K562 (cell line): Measurements from ENCODE around the gene SETD1B. TPM values are rescaled to one million over a fixed set of nuclear protein-coding genes. Genes with fewer than 3 reads are reported as not detected.
A peak's percentile ranks its signal among the peaks of the same experiment; 100 is the strongest.

Experiments used
- BRD4 ChIP-seq: fragments of 200-600 bp; sonication (generic); IDR thresholded peaks from 2 replicates; pipeline ENCODE4 v1.6.1; 2017; ENCODE audit warnings: inconsistent platforms
- CHD4 ChIP-seq: fragments of 200-600 bp; sonication (generic); IDR thresholded peaks from 3 replicates; pipeline ENCODE4 v1.6.1; 2012; ENCODE audit warnings: low read depth, mild to moderate bottlenecking, mixed read lengths, low read length, inconsistent platforms; ENCODE audit not compliant: insufficient read depth, insufficient replicate concordance, poor library complexity, severe bottlenecking
- ESRRA ChIP-seq: fragments of 450-650 bp; IDR thresholded peaks from 2 replicates; pipeline ENCODE4 v1.6.1; 2014; ENCODE audit warnings: low read depth, mild to moderate bottlenecking, moderate library complexity, borderline replicate concordance
- ETV5 ChIP-seq: sonication (generic); formaldehyde crosslinking; IDR thresholded peaks from 2 replicates; pipeline ENCODE4 v1.4.0; 2020; ENCODE audit warnings: low read depth, mild to moderate bottlenecking, missing genetic modification reagents
- HDAC8 ChIP-seq: fragments of 450-650 bp; IDR thresholded peaks from 2 replicates; pipeline ENCODE4 v1.6.1; 2016; ENCODE audit warnings: mild to moderate bottlenecking, missing genetic modification characterization, moderate library complexity, missing compliant biosample characterization
- PCBP1 ChIP-seq: fragments of 200-400 bp; formaldehyde crosslinking; IDR thresholded peaks from 2 replicates; pipeline ENCODE4 v1.6.1; 2018; ENCODE audit warnings: mild to moderate bottlenecking, low read depth, low read length; ENCODE audit not compliant: poor library complexity, severe bottlenecking
- PCBP2 ChIP-seq: fragments of 200-400 bp; formaldehyde crosslinking; IDR thresholded peaks from 2 replicates; pipeline ENCODE4 v1.6.1; 2018; ENCODE audit warnings: low read length, low read depth, mild to moderate bottlenecking, moderate library complexity; ENCODE audit not compliant: poor library complexity, severe bottlenecking
- TEAD4 ChIP-seq, 2 experiments: sonication (generic) in 1 of 2; formaldehyde crosslinking in 1 of 2; IDR thresholded peaks; 2 replicates each; pipeline versions ENCODE4 v1.6.1 to v1.8.0; 2012 to 2022; ENCODE audit warnings: borderline replicate concordance in 1 of 2, inconsistent platforms in 1 of 2, low read length in 1 of 2, mild to moderate bottlenecking in 1 of 2, missing genetic modification reagents in 1 of 2
- ZKSCAN1 ChIP-seq: fragments of 150-350 bp; IDR thresholded peaks from 2 replicates; pipeline ENCODE4 v1.6.1; 2016; ENCODE audit warnings: low read depth, low read length
- ZNF12 ChIP-seq: sonication (generic); formaldehyde crosslinking; IDR thresholded peaks from 2 replicates; pipeline ENCODE4 v1.4.0; 2020; ENCODE audit warnings: mild to moderate bottlenecking, missing genetic modification reagents
- polyA plus RNA-seq, 8 experiments: library from polyadenylated mRNA; depleted of rRNA in 4 of 8; stranded (reverse) in 5 of 8; unstranded in 3 of 8; fragments of >200 nt; fragmentation: Nextera tagmentation in 2 of 8; fragmentation: Illumina TruSeq in 1 of 8; extraction: Ambion mirVana in 2 of 8; extraction: Trizol in 1 of 8; gene quantifications; 2 replicates each; pipeline versions ENCODE4 v1.2.1 to v1.2.3, GENCODE V29; 2011 to 2014; ENCODE audit warnings: inconsistent platforms in 1 of 8, missing spikeins in 1 of 8
- total RNA-seq, 7 experiments: library from RNA; depleted of rRNA in 6 of 7; stranded (reverse); fragments of >200 nt in 6 of 7; fragmentation: Illumina TruSeq in 2 of 7; extraction: Trizol in 2 of 7; gene quantifications; 2 replicates each; pipeline versions ENCODE4 v1.2.1 to v1.2.3, GENCODE V29; 2011 to 2021; ENCODE audit warnings: low replicate concordance in 1 of 7
- TF ChIP-seq, protein P1 (sequence below), 2 experiments: fragments of 250-450 bp in 1 of 2; fragments of 450-650 bp in 1 of 2; sonication (Bioruptor Pico) in 1 of 2; IDR thresholded peaks; 2 replicates each; pipeline versions ENCODE4 v1.6.1 to v1.8.0; 2016 to 2021; ENCODE audit warnings: mild to moderate bottlenecking in 2 of 2, moderate library complexity in 2 of 2, missing compliant biosample characterization in 1 of 2, missing genetic modification characterization in 1 of 2
- TF ChIP-seq, protein P2 (sequence below): fragments of 250-450 bp; sonication (Bioruptor Pico); IDR thresholded peaks from 2 replicates; pipeline ENCODE4 v1.4.0; 2020; ENCODE audit warnings: mild to moderate bottlenecking, moderate library complexity, borderline replicate concordance
- TF ChIP-seq, protein P3 (sequence below): sonication (generic); formaldehyde crosslinking; IDR thresholded peaks from 2 replicates; pipeline ENCODE4 v1.8.1; 2022; ENCODE audit warnings: missing genetic modification reagents

The SETD1B gene
- total and polyA plus RNA-seq, 9 of the 15 experiments (the other 6 are each of a cell fraction or from before 2014, with no cell fraction given): 0.48 to 26.6 (median 2.3) TPM

- TF ChIP-seq, protein P1, sequence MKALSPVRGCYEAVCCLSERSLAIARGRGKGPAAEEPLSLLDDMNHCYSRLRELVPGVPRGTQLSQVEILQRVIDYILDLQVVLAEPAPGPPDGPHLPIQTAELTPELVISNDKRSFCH (CRISPR knock-in tag; IDR thresholded peaks at IDR 0.05): no peak
- TF ChIP-seq, protein P1 (tag; IDR thresholded peaks at IDR 0.05): peak; percentile 70; the same call in 1 of the 2 replicates
- TF ChIP-seq ZKSCAN1: no peak
- no peak for TF ChIP-seq CHD4
- no peak for TF ChIP-seq PCBP1
- TF ChIP-seq, protein P2, sequence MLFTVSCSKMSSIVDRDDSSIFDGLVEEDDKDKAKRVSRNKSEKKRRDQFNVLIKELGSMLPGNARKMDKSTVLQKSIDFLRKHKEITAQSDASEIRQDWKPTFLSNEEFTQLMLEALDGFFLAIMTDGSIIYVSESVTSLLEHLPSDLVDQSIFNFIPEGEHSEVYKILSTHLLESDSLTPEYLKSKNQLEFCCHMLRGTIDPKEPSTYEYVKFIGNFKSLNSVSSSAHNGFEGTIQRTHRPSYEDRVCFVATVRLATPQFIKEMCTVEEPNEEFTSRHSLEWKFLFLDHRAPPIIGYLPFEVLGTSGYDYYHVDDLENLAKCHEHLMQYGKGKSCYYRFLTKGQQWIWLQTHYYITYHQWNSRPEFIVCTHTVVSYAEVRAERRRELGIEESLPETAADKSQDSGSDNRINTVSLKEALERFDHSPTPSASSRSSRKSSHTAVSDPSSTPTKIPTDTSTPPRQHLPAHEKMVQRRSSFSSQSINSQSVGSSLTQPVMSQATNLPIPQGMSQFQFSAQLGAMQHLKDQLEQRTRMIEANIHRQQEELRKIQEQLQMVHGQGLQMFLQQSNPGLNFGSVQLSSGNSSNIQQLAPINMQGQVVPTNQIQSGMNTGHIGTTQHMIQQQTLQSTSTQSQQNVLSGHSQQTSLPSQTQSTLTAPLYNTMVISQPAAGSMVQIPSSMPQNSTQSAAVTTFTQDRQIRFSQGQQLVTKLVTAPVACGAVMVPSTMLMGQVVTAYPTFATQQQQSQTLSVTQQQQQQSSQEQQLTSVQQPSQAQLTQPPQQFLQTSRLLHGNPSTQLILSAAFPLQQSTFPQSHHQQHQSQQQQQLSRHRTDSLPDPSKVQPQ (CRISPR knock-in tag): no peak
- TF ChIP-seq HDAC8 (tag): peak; percentile 62; the same call in 1 of the 2 replicates
- TF ChIP-seq, protein P3, sequence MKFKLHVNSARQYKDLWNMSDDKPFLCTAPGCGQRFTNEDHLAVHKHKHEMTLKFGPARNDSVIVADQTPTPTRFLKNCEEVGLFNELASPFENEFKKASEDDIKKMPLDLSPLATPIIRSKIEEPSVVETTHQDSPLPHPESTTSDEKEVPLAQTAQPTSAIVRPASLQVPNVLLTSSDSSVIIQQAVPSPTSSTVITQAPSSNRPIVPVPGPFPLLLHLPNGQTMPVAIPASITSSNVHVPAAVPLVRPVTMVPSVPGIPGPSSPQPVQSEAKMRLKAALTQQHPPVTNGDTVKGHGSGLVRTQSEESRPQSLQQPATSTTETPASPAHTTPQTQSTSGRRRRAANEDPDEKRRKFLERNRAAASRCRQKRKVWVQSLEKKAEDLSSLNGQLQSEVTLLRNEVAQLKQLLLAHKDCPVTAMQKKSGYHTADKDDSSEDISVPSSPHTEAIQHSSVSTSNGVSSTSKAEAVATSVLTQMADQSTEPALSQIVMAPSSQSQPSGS: no peak
- peak; percentile 14; the same call in 1 of the 2 replicates for TF ChIP-seq ESRRA
- TF ChIP-seq TEAD4 (IDR thresholded peaks at IDR 0.05; ENCODE audit: low read length): 0 out of 2 replicates have a peak, but pooled peaks have one; percentile 7
- TF ChIP-seq TEAD4 (CRISPR knock-in tag; IDR thresholded peaks at IDR 0.05; ENCODE audit: borderline replicate concordance): no peak
- TF ChIP-seq BRD4: 0 out of 2 replicates have a peak, but pooled peaks have one; percentile 10
- no peak for TF ChIP-seq ETV5 (CRISPR knock-in tag)
- TF ChIP-seq PCBP2: no peak
- no peak for TF ChIP-seq ZNF12 (CRISPR knock-in tag)
Measured at GRCh38 chr12:121800694-121801594, 2.9 kb upstream of the SETD1B start (continued).
